Spleen (tissue), 11 donors: ENCODE measurements around the gene DNM2. TPM values are rescaled to one million over a fixed set of nuclear protein-coding genes. Genes with fewer than 3 reads are reported as not detected.

Experiments
- DNase-seq: peaks from one replicate; pipeline ENCODE4 v3.0.0-alpha.2; 2020
- H3K27ac ChIP-seq, 8 donors: fragments of 200-600 bp; sonication (generic) in 7 of 8; 1 replicate in 4 of 8; 2 replicates in 4 of 8; pipeline versions ENCODE4 v1.5.0 to v1.8.0; 2016 to 2021; ENCODE audit warnings: inconsistent platforms in 4 of 8, mild to moderate bottlenecking in 4 of 8, moderate library complexity in 1 of 8
- H3K27me3 ChIP-seq, 7 donors: fragments of 200-600 bp; sonication (generic) in 6 of 7; replicated peaks in 1 of 7; 1 replicate in 4 of 7; 2 replicates in 3 of 7; pipeline versions ENCODE4 v1.5.0 to v1.8.0; 2016 to 2021; ENCODE audit warnings: inconsistent platforms in 3 of 7, mild to moderate bottlenecking in 1 of 7
- H3K36me3 ChIP-seq, 6 donors: fragments of 200-600 bp; sonication (generic) in 5 of 6; 1 replicate in 4 of 6; 2 replicates in 2 of 6; pipeline versions ENCODE4 v1.5.0 to v1.8.0; 2016 to 2021; ENCODE audit warnings: inconsistent platforms in 2 of 6
- H3K4me1 ChIP-seq, 6 donors: fragments of 200-600 bp; sonication (generic) in 5 of 6; 1 replicate in 3 of 6; 2 replicates in 3 of 6; pipeline versions ENCODE4 v1.5.0 to v1.8.0; 2016 to 2021; ENCODE audit warnings: inconsistent platforms in 3 of 6
- H3K4me3 ChIP-seq, 8 donors: fragments of 200-600 bp; sonication (generic) in 7 of 8; 1 replicate in 4 of 8; 2 replicates in 4 of 8; pipeline versions ENCODE4 v1.5.0 to v1.8.0; 2016 to 2021; ENCODE audit warnings: inconsistent platforms in 4 of 8, mild to moderate bottlenecking in 4 of 8, moderate library complexity in 2 of 8
- H3K9me3 ChIP-seq, 8 donors: fragments of 200-600 bp; sonication (generic) in 7 of 8; 1 replicate in 4 of 8; 2 replicates in 4 of 8; pipeline versions ENCODE4 v1.5.0 to v1.8.0; 2016 to 2021; ENCODE audit warnings: inconsistent platforms in 4 of 8
- POLR2A ChIP-seq, 3 donors: fragments of 450-650 bp; IDR thresholded peaks; one replicate each; pipeline ENCODE4 v1.5.1; 2017; ENCODE audit warnings: antibody characterized with exemption in 3 of 3, mild to moderate bottlenecking in 1 of 3
- POLR2AphosphoS5 ChIP-seq, 3 donors: sonication (generic); formaldehyde crosslinking; IDR thresholded peaks; one replicate each; pipeline ENCODE4 v1.5.1; 2017; ENCODE audit warnings: antibody characterized with exemption in 3 of 3
- WGBS, 5 donors: extraction: QIAGEN DNeasy Blood & Tissue Kit in 3 of 5; methylation state at CpG; one replicate each; pipeline versions ENCODE4 v1.1.5 to v1.1.7; 2013 to 2018; 5-methylcytosine and 5-hydroxymethylcytosine counted together
- intact Hi-C: fragments of 100-400 bp; cut with DNase I; formaldehyde crosslinking; loops from one replicate; pipeline ENCODE4 v1.15.0; 2023; ENCODE audit warnings: low total_unique reads
- polyA plus RNA-seq, 3 donors: library from polyadenylated mRNA; stranded (reverse); fragments of 200-250 nt; gene quantifications; one replicate each; pipeline ENCODE4 v1.2.1, GENCODE V29; 2013
- total RNA-seq, 7 donors: library from RNA; depleted of rRNA in 3 of 7; stranded (reverse); fragments of >200 nt in 3 of 7; fragmentation: NEBNext Ultra II Directional in 4 of 7; extraction: Animal tissue kit (Norgen Biotek cat#: 25700) in 4 of 7; gene quantifications; one replicate each; pipeline versions ENCODE4 v1.1.0 to v1.2.1, GENCODE V29; 2016 to 2021
- TF ChIP-seq, protein P1 (sequence below), 11 experiments: fragments of 200-600 bp in 7 of 11; fragments of 450-650 bp in 4 of 11; sonication (generic) in 4 of 11; IDR thresholded peaks in 8 of 11; conservative IDR thresholded peaks in 3 of 11; 1 replicate in 7 of 11; 2 replicates in 4 of 11; pipeline versions ENCODE4 v1.4.0 to v1.8.0; 2016 to 2021; ENCODE audit warnings: antibody characterized with exemption in 11 of 11, inconsistent platforms in 4 of 11, mild to moderate bottlenecking in 1 of 11
- donor health status: healthy with polysubstance abuse.
- donor health status: DM: no; HTN: no; CAD: no; lungs with moderate emphysema.
- donor health status: DM: no; HTN: no; CAD: no.
- donor health status: Bipolar disorder and iron deficiency.
- donor health status: healthy.
- donor health status: DM: no; HTN: no; CAD: no.
- donor health status: DM: yes; HTN: yes; CAD: no.

The DNM2 gene
- total and polyA plus RNA-seq, 10 donors, result 57.1 to 298 (median 193) TPM

- WGBS, 5 donors, result 74 to 100% (median 78%) methylated on average over 4 to 5 of the region's 5 CpGs
- H3K4me1 ChIP-seq, result peaks cover 66 to 100% (median 95%) of the 10 kb centered on the region in 6 donors
- DNase-seq, result no peak
- no peak overlapping the region for H3K4me3 ChIP-seq
- H3K36me3 ChIP-seq, result peaks cover 0 to 71% (median 13%) of the 10 kb centered on the region in 6 donors
- no peaks in the 10 kb centered on the region for H3K27me3 ChIP-seq
- H3K9me3 ChIP-seq, result no peaks in the 10 kb centered on the region
- intact Hi-C loops, result no loop called here
- TF ChIP-seq POLR2AphosphoS5 (IDR thresholded peaks at IDR 0.05), result no peak
- no peak for TF ChIP-seq POLR2A (IDR thresholded peaks at IDR 0.05)
- TF ChIP-seq, protein P1, sequence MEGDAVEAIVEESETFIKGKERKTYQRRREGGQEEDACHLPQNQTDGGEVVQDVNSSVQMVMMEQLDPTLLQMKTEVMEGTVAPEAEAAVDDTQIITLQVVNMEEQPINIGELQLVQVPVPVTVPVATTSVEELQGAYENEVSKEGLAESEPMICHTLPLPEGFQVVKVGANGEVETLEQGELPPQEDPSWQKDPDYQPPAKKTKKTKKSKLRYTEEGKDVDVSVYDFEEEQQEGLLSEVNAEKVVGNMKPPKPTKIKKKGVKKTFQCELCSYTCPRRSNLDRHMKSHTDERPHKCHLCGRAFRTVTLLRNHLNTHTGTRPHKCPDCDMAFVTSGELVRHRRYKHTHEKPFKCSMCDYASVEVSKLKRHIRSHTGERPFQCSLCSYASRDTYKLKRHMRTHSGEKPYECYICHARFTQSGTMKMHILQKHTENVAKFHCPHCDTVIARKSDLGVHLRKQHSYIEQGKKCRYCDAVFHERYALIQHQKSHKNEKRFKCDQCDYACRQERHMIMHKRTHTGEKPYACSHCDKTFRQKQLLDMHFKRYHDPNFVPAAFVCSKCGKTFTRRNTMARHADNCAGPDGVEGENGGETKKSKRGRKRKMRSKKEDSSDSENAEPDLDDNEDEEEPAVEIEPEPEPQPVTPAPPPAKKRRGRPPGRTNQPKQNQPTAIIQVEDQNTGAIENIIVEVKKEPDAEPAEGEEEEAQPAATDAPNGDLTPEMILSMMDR (IDR thresholded peaks at IDR 0.05 in 8 of 11, conservative IDR thresholded peaks at IDR 0.05 in 3 of 11), result no peak
- H3K27ac ChIP-seq, result peak overlapping the region; percentile 45 to 92 (median 77)
Observed at GRCh38 chr19:10763411-10763810, 45.5 kb downstream of the DNM2 start.

DNA sequence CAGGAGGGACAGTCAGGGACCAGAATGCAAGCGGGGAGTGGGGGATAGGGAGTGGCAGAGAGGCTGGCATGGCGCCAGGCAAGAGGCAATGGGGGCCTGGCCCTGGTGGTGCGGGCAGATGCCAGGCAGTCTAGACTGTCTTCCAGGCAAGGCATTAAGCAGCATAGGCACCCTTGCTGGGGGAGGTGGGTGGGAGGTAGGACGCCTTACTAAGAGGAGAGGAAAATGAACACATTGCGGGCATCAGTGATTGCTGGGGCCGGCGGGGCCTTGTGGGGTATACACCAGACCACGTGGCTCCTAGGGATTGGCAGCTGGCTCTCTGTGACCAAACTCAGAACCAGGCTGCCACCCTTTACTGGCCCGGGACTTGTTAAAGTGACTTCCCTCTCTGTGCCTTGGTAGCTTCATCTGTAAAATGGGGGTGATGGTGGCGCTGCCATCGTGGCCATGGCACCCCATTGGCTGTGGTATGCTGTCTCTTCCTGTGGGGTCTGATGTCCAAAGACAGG lies 46.0 kb downstream of the DNM2 start:
- Histone ChIP-seq H3K4me3 (no peak overlapping the region), H3K9me3 (no peaks in the 10 kb centered on the region), H3K27ac (peak overlapping the region in 6 of 8 donors; percentile 45 to 92 (median 86)), H3K4me1 (peaks cover 68 to 100% (median 96%) of the 10 kb centered on the region in 6 donors), H3K27me3 (no peaks in the 10 kb centered on the region), H3K36me3 (peaks cover 0 to 75% (median 13%) of the 10 kb centered on the region in 6 donors)
- no peak for DNase-seq
- WGBS, 5 donors, result 66 to 84% (median 75%) methylated on average over 8 to 11 of the region's 11 CpGs
- intact Hi-C loops, result no loop called here
- TF ChIP-seq, protein P1 (IDR thresholded peaks at IDR 0.05 in 8 of 11, conservative IDR thresholded peaks at IDR 0.05 in 3 of 11), result no peak
- TF ChIP-seq POLR2A (IDR thresholded peaks at IDR 0.05) (no peak), POLR2AphosphoS5 (IDR thresholded peaks at IDR 0.05) (peak in 1 of 3 donors; percentile 32)

DNA sequence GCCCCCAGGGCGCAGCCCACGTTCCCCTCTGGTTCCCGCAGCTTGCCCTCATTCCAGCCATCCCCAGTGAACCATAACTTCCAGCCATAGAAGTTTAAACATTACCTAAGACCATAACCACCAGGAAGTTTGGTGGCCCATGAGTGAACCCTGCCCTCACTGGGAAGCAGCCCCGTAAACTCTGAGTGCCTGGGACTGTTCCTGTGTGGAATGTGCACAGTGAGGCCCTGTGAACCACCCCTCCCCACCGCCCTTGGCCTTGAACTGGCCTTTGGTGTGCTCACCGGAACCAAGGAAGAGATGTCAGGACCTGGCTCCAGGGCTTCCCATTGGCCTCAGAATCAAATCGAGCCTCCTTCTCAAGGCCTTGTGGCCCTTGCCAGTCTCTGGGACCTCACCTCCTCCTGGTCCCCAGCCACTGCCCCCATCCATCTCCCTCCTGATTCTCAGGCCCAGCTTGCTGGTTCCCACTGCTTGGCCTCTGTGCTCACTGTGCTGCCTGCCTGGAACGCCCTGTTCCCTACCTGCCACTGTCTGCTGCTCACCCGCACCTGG lies 46.5 kb downstream of the DNM2 start:
- H3K36me3 ChIP-seq, result peaks cover 0 to 81% (median 13%) of the 10 kb centered on the region in 6 donors
- TF ChIP-seq POLR2A (IDR thresholded peaks at IDR 0.05) (no peak), POLR2AphosphoS5 (IDR thresholded peaks at IDR 0.05) (peak in 2 of 3 donors; percentile 12 to 19)
- TF ChIP-seq, protein P1 (IDR thresholded peaks at IDR 0.05 in 8 of 11, conservative IDR thresholded peaks at IDR 0.05 in 3 of 11), result no peak
- no peaks in the 10 kb centered on the region for H3K9me3 ChIP-seq
- DNase-seq, result no peak
- intact Hi-C loops, result no loop called here
- WGBS, 5 donors, result 73 to 91% (median 84%) methylated on average over 9 of the region's 9 CpGs
- peak overlapping the region in 5 of 8 donors; percentile 70 to 92 (median 88) for H3K27ac ChIP-seq
- no peak overlapping the region for H3K4me3 ChIP-seq
- H3K4me1 ChIP-seq, result peaks cover 68 to 100% (median 96%) of the 10 kb centered on the region in 6 donors
- H3K27me3 ChIP-seq, result no peaks in the 10 kb centered on the region

- no peak for DNase-seq
Observed at GRCh38 chr19:10766049-10766623, 48.3 kb downstream of the DNM2 start.

More at GRCh38 chr19:10766049-10766623, 48.3 kb downstream of the DNM2 start:
- H3K27me3 ChIP-seq, result no peaks in the 10 kb centered on the region
- peak overlapping the region; percentile 22 to 92 (median 70) for H3K27ac ChIP-seq
- H3K4me3 ChIP-seq, result no peak overlapping the region
- peaks cover 0 to 86% (median 10%) of the 10 kb centered on the region in 6 donors for H3K36me3 ChIP-seq
- peaks cover 60 to 100% (median 89%) of the 10 kb centered on the region in 6 donors for H3K4me1 ChIP-seq
- intact Hi-C loops, result loop anchor here (5.0 kb wide), 1 partner anchor 49 kb away; the partner anchor contains the start of gene DNM2
- H3K9me3 ChIP-seq, result no peaks in the 10 kb centered on the region
- WGBS, 5 donors, result 75 to 90% (median 85%) methylated on average over 5 to 9 of the region's 9 CpGs
- TF ChIP-seq POLR2A (IDR thresholded peaks at IDR 0.05) (no peak), POLR2AphosphoS5 (IDR thresholded peaks at IDR 0.05) (no peak)
- TF ChIP-seq, protein P1 (IDR thresholded peaks at IDR 0.05 in 8 of 11, conservative IDR thresholded peaks at IDR 0.05 in 3 of 11), result no peak
